Medulla oblongata (tissue), 1 donor: Measurements from ENCODE around the gene HIC2.
"Not testable (repeated sequence)": the region's sequence is repeated elsewhere in the genome, so short reads cannot be mapped to it uniquely, and the experiment has no call there.

ENCODE experiments used
- DNase-seq: peaks from one replicate; pipeline ENCODE4 v3.0.0-alpha.2; 2015; ENCODE audit errors: extremely low spot score

HIC2 gene

GRCh38 chr22:21450858-21451353 is 33.7 kb downstream of the HIC2 start:
- no peak for DNase-seq

DNA sequence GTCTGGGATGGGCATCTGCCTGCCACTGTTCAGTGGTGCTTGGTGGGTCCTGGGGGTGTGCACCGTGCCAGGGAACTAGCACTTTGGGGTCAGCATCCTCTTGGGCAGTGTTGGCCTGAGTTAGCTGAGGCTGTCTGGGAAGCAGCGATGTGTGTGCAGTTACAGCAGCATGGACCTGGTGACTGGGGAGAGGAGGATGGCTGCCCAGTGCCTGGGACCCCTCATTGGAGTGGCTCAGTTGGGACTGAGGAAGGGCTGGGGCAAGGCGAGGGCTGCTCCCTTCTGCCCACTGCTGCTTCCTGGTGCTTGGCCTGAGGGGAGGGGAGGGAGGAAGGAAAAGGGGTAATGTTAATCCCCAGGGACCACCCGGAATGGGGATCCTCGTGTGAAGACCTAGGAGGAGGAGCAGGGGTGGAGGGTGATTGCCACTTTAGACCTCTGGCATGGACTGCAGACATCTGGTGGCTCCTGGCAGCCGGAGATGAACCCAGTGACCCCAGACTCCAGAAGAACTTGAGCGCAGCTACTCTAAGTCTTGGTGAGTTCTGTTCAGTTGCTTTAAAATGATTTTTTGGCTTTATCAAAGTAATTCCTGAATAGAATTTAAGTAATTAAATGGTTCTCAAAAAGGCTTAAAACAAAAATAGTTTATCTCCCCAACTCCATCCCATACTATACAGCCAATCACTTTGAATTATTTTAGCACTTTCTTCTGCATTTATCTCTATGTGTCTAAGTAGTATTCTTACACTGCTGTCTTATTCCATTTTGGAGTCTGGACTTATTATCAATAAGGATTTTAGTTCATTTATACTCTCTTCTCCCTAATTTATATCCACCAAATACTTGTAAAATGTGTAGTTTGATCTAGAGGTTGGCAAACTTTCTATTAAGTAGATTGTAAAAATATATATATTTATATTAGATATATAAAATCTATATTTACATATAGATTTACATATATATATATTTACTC is 34.7 kb downstream of the HIC2 start:
- no peak for DNase-seq

DNA sequence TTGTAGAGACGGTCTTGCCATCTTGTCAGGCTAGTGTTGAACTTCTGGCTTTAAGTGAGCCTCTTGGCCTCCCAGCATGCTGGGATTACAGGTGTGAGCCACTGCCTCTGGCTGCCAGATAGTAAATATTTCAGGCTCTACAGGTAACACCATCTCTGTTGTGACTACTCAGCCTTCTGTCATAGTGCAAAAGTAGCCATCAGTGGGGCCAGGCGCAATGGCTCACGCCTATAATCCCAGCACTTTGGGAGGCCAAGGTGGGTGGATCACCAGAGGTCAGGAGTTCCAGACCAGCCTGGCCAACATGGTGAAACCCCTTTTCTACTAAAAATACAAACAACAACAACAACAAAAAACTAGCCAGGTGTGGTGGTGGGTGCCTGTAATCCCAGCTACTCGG is 35.5 kb downstream of the HIC2 start:
- DNase-seq: not testable (repeated sequence)

DNA sequence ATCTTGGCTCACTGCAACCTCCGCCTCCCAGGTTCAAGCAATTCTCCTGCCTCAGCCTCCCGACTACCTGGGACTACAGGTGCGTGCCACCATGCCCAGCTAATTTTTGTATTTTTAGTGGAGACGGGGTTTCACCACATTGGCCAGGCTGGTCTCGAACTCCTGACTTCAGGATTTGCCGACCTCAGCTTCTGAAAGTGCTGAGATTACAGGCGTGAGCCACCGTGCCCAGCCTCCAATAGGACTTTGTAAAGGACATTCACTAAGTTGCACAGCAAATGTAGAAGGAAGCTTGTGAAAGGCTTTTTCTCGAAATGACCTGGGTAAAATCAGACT is 37.8 kb downstream of the HIC2 start:
- not testable (repeated sequence) for DNase-seq

GRCh38 chr22:21455334-21456089 is 38.3 kb downstream of the HIC2 start:
- DNase-seq: no peak

- no peak for DNase-seq
Observed at GRCh38 chr22:21457023-21457787, 40.0 kb downstream of the HIC2 start.

DNA sequence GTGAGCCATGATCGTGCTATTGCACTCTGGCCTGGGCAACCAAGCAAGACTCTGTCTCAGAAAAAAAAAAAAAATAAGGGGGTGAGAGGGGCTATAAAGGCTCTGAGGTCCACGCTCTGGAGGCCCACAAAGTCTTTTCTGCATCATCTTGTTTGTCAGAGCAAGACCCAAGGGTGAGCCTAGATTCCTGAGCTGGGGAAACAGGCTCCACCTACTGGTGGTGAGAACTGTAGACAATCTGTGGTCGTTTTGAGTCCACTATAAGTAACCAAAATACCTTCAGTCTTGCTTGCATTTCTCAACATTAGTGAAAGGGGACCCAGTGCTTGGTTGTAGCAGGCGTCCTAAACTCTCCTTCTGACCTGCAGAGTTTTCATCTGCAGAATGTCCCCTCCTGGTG is 45.5 kb downstream of the HIC2 start:
- not testable (repeated sequence) for DNase-seq

DNA sequence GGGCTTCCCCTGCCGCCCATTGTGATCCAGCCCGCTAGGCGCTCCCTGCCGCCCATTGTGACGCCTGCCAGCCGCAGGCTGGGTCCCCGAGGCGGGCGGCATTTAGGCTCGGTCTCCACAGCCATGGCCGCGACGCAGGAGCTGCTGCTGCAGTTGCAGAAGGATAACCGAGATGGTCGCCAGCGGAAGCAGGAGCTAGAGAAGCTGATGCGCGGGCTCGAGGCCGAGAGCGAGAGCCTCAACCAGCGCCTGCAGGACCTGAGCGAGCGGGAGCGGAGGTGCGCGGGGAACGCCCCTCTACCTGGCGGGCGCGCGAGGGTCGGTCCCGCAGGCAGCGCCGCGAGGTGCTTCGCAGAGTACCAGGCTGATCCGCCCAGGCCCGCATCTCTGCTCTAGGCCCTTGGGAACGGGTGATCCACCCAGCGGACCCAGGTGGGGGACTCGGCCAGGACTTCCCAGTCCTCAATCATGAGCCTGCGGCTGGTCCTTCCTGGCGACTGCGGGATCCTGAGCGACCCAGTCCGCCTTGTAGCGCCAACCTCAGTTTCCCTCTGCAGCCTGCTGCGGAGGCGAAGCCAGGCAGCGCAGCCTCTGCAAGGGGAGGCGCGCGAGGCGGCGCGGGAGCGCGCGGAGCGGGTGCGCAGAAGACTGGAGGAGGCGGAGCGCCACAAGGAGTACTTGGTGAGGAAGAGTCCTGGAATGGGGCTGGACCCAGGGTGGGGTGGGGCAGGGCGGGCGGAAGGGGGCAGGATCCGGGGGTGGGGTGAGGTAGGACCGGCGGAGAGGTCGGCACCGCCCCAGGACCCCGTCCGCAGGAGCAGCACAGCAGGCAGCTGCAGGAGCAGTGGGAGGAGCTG is 50.4 kb downstream of the HIC2 start, which contains the start of gene TMEM191C:
TMEM191C (plus strand) TSS at position 51 of the 857 bp plus-strand sequence; CDS start at position 124, 73 bp downstream.
- DNase-seq: not testable (repeated sequence)

DNA sequence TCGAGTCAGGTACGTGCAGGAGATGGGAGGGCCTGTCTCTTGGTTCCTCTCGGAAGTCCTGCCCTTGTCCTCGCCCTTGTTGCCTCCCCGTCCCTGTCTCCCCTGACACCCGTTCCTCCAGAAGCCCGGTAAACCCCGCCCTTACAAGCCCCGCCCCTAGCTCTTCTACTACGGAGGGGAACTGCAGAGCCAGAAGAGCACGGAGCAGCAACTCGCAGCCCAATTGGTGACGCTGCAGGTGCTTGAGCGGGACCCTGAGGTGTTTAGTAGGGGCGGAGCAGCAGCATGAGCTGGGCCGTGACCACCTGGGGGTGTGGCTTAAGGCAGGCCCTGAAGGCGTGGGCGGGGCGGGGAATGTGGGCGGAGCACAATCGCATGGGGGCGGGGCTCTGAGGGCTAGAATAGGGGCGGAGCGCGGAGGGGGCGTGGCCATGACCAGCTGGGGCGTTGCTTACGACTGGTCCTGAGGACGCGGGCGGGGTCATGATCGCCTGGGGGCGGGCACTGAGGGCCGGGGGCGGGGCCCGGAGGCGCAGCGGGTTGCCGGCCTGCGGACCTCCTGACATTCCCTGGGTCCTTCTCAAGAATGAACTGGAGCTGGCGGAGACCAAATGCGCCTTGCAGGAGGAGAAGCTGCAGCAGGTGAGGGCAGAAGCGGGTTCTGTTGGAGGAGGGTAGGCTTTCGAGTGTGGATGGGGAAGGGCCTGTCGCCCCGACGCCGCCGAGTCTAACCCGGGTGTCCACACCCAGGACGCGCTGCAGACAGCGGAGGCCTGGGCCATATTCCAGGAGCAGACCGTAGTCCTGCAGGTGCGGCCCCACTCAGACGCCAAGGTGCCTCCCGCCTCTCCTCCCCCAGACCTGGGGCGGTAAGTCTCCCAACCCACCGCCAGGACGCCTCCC is 51.3 kb downstream of the HIC2 start:
- DNase-seq: peak; percentile 63

DNA sequence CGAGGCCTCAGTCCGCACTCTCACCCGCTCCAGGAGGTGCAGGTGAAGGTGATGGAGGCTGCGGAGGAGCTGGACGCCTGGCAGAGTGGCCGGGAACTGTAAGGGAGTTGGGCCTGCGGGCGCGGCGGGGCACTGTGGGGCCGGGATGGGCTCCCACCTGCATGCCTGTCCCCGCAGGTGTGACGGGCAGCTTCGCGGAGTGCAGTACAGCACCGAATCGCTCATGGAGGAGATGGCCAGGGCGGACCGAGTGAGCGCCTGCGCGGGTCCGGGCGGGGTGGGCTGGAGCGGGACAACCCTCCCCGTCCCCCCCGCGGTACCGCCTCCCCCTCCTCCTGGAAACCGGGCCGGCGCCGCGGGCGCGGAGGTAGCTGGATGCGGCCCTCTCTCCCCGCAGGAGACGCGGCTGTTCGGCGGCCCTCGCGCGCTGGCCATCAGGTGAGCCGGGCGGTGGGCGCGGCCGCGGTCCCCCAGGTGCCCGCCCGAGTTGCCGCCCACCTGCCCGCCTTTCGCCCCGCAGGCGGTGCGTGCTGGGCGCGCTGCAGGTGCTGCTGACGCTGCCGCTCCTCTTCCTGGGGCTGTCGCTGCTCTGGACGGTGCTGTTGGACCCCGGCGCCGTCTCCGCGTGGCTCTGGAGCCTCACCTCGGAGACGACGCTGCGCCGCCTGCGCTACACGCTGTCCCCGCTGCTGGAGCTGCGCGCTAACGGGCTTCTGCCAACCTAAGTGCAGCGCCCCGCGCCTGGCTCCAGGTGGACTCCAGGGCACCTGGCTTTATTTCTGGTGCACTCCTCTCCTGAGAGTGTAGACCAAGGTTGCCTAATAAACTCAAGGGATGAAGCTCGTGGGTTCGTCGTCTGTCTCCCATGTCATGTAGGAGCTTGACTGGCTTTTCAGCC is 52.2 kb downstream of the HIC2 start:
- not testable (repeated sequence) for DNase-seq

DNA sequence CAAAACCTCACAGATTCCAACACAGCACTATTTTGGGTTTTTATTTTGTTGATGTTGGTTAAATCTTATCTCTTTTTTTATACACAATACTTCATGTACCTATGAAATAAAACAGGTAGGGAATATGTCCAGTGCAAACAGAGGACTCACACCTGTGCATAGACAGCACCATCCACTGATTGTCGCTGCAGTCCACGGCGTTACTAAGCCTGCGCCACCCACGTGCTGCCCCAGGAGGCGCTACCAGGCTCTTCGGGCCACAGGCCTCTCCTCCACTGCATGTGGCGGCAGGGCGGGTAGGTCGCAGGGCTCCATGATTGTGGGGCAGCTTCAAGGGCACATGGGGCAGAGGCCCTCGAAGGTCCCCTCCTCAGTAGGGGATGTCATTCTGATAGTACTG is 55.8 kb downstream of the HIC2 start:
- not testable (repeated sequence) for DNase-seq

GRCh38 chr22:21473664-21474063 is 56.5 kb downstream of the HIC2 start:
- not testable (repeated sequence) for DNase-seq

DNA sequence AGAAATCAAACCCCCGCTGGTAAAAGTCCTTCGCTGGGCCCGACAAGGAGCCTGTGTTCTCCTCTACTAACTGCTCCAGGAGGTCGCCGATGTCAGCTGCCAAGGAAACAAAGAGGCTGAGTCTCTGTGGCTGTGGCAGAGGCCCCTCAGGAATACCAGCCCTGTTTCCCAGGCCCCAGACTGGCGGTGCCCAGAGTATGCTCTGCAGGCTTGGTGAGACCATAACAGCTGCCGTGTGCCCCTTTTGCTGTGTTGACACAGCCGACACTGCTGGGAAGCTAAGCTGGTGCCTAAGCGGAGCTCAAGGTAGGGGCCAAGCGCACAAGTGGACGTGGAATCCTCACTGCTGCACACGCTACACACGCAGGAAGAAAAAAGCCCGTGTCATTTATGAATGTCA is 66.9 kb downstream of the HIC2 start:
- not testable (repeated sequence) for DNase-seq

- DNase-seq: not testable (repeated sequence)
Observed at GRCh38 chr22:21487723-21488122, 70.6 kb downstream of the HIC2 start.

DNA sequence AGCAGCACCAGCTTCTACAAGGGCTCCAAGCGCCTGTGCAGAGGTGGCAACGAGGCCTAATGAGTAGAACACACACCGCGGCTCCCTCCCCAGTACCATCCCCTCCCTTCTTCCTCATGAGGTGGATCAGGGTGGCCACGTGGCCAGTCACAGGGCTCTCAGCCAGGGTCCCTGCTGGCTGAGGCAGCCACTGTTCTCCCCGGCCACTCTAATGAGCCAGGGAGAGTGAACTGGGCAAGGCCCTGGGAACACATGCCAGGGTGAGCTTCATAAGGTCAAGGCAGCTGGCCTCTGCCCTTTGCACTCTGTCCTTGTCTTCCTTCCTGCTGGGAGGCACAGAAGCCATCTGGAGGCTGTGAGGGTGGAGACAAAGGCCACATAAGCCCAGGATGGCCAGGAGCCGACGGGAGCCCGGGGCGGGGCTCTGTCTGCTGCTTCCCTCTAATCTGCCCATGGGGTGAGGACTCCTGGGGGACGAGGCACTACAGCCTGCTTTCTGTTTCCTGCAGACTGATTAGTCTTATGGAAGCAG is 72.0 kb downstream of the HIC2 start:
- DNase-seq: peak; percentile 2

- DNase-seq: not testable (repeated sequence)
Observed at GRCh38 chr22:21490556-21490955, 73.4 kb downstream of the HIC2 start.

- DNase-seq: not testable (repeated sequence)
Observed at GRCh38 chr22:21492271-21492670, 75.1 kb downstream of the HIC2 start.
